ENCODE data around the gene KLHL25. TPM values are rescaled to one million over a fixed set of nuclear protein-coding genes. Genes with fewer than 3 reads are reported as not detected.

Gene KLHL25
- total and polyA plus RNA-seq, 8 donors, result 1.2 to 36.2 (median 5.8) TPM

DNA sequence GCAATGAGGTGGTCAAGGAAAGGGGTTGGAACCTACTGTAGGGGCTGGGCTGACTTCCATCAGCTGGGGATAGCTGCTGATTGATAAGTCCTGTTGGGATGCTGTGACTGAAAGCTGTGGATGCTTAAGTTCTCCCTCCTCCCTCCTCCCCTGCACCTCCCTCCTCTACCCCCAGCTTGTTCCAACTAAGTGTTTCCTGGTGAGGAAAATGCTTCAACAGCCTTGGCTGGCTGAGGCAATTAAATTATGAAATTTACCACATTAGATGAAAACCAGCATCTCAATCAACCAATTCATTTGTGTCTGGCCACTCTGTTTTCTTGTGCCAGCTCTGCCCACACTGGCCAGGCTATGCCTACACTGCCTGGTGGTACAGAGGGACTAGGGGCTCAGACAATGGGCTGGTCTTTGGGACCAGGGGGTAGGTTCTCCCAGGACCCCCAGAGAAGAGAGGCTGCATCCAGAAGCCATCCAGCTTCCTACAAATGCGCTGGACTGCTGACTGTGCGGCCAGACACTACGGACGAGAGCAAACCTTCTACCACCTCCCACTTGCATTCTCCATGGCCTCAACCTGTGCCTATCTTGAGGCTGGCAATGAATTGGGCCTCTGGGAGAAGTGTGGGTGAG lies 2.5 kb downstream of the KLHL25 start:
- DNase-seq, result peak in 1 of 2 donors; percentile 35
- H3K27ac ChIP-seq, result no peak overlapping the region
- TF ChIP-seq EP300 (IDR thresholded peaks at IDR 0.05) (no peak), POLR2AphosphoS5 (IDR thresholded peaks at IDR 0.05) (no peak), POLR2A (IDR thresholded peaks at IDR 0.05) (no peak)
- TF ChIP-seq, protein P1, sequence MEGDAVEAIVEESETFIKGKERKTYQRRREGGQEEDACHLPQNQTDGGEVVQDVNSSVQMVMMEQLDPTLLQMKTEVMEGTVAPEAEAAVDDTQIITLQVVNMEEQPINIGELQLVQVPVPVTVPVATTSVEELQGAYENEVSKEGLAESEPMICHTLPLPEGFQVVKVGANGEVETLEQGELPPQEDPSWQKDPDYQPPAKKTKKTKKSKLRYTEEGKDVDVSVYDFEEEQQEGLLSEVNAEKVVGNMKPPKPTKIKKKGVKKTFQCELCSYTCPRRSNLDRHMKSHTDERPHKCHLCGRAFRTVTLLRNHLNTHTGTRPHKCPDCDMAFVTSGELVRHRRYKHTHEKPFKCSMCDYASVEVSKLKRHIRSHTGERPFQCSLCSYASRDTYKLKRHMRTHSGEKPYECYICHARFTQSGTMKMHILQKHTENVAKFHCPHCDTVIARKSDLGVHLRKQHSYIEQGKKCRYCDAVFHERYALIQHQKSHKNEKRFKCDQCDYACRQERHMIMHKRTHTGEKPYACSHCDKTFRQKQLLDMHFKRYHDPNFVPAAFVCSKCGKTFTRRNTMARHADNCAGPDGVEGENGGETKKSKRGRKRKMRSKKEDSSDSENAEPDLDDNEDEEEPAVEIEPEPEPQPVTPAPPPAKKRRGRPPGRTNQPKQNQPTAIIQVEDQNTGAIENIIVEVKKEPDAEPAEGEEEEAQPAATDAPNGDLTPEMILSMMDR (IDR thresholded peaks at IDR 0.05), result no peak
- 93 to 99% (median 97%) methylated on average over 4 of the region's 4 CpGs for WGBS, 5 donors
- no peaks in the 10 kb centered on the region for H3K9me3 ChIP-seq
- H3K36me3 ChIP-seq, result no peaks in the 10 kb centered on the region
- intact Hi-C loops (cut with DNase I; ENCODE audit: low total_unique reads), result no loop called here
- no peaks in the 10 kb centered on the region for H3K27me3 ChIP-seq
- peaks cover 30 to 57% (median 48%) of the 10 kb centered on the region in 4 donors for H3K4me1 ChIP-seq
- H3K4me3 ChIP-seq, result no peak overlapping the region

GRCh38 chr15:85789496-85789875 lies 5.2 kb downstream of the KLHL25 start:
- no peak for DNase-seq
- no peaks in the 10 kb centered on the region for H3K9me3 ChIP-seq
- 59 to 84% (median 71%) methylated on average over 4 to 7 of the region's 7 CpGs for WGBS, 5 donors
- no peaks in the 10 kb centered on the region for H3K36me3 ChIP-seq
- H3K27ac ChIP-seq, result peak overlapping the region in 4 of 5 donors; percentile 4 to 34 (median 13)
- intact Hi-C loops (cut with DNase I; ENCODE audit: low total_unique reads), result no loop called here
- no peak overlapping the region for H3K4me3 ChIP-seq
- TF ChIP-seq EP300 (IDR thresholded peaks at IDR 0.05) (no peak), POLR2A (IDR thresholded peaks at IDR 0.05) (no peak), POLR2AphosphoS5 (IDR thresholded peaks at IDR 0.05) (no peak)
- TF ChIP-seq, protein P1 (IDR thresholded peaks at IDR 0.05), result no peak
- H3K27me3 ChIP-seq, result no peaks in the 10 kb centered on the region
- peaks cover 40 to 72% (median 59%) of the 10 kb centered on the region in 4 donors for H3K4me1 ChIP-seq

DNA sequence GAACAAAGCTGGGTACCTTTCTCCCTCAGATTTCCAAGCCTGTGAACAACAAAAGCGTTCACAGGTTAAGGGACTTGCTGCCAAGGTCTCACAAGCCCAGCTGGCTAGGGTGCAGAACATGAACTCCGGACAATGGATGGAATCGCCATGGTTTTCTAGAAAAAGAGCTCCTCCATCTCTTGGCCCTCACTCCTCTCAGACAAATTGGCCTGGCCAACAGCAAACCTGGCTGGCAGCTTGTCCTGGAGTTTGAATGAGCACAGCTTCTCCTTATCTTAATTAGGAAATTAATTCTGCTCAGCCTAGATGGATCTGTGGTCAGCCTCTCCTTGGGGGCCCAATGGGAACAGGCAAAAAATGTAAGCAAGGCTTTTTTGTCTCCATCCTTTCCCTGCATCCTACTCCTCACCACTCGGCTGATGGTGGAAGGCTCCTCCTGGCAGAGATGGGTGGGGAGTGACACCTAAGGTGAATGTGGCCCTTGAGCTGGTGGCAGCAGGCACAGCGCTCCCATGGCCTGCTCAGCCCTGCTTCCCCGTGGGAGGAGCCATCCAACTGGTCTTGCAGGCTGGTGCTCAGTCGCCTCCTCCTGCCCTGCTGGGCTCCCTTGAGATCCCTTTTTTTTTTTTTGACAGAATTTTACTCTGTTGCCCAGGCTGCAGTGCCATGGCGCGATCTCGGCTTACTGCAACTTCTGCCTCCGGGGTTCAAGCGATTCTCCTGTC lies 5.8 kb downstream of the KLHL25 start:
- H3K9me3 ChIP-seq, result no peaks in the 10 kb centered on the region
- intact Hi-C loops (cut with DNase I; ENCODE audit: low total_unique reads), result no loop called here
- no peaks in the 10 kb centered on the region for H3K36me3 ChIP-seq
- TF ChIP-seq POLR2AphosphoS5 (IDR thresholded peaks at IDR 0.05), result peak in 1 of 3 donors; percentile 13
- TF ChIP-seq POLR2A (IDR thresholded peaks at IDR 0.05), result no peak
- TF ChIP-seq, protein P1 (IDR thresholded peaks at IDR 0.05), result peak in 1 of 7 experiments; percentile 23
- TF ChIP-seq EP300 (IDR thresholded peaks at IDR 0.05), result no peak
- DNase-seq, result peak; percentile 79 to 82
- H3K27me3 ChIP-seq, result no peaks in the 10 kb centered on the region
- no peak overlapping the region for H3K4me3 ChIP-seq
- WGBS, 5 donors, result 47 to 69% (median 59%) methylated on average over 9 to 12 of the region's 12 CpGs
- peaks cover 44 to 70% (median 55%) of the 10 kb centered on the region in 4 donors for H3K4me1 ChIP-seq
- peak overlapping the region in 4 of 5 donors; percentile 4 to 34 (median 13) for H3K27ac ChIP-seq

DNA sequence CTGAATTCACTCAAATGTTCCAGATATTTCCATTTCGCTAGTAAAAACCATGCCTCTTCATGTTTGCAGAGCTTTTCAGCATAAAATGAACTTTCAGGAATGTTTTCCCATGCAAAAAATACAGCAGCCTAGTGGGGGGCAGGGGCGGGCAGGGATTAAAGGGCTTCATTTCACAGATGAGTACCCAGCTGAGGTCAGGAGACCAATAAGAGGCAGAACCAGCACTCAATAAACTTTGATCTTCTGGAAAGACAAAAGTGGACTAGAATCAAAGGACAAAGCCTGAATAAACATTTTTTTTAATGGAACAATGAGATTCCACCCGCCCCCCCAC lies 8.0 kb downstream of the KLHL25 start:
- no peaks in the 10 kb centered on the region for H3K27me3 ChIP-seq
- H3K4me3 ChIP-seq, result no peak overlapping the region
- intact Hi-C loops (cut with DNase I; ENCODE audit: low total_unique reads), result no loop called here
- H3K36me3 ChIP-seq, result no peaks in the 10 kb centered on the region
- H3K27ac ChIP-seq, result peak overlapping the region in 4 of 5 donors; percentile 33 to 57 (median 48)
- TF ChIP-seq, protein P1 (IDR thresholded peaks at IDR 0.05), result no peak
- TF ChIP-seq POLR2A (IDR thresholded peaks at IDR 0.05), result no peak
- H3K4me1 ChIP-seq, result peaks cover 26 to 49% (median 37%) of the 10 kb centered on the region in 4 donors
- H3K9me3 ChIP-seq, result no peaks in the 10 kb centered on the region
- WGBS, 5 donors, result 83 to 95% (median 86%) methylated on average over 3 of the region's 3 CpGs
- DNase-seq, result no peak

Measured in stomach (tissue), 9 donors.